Right cardiac atrium (tissue), 5 donors: ENCODE measurements around the gene RAC3. TPM values are rescaled to one million over a fixed set of nuclear protein-coding genes. Genes with fewer than 3 reads are reported as not detected.

Experiments
- ATAC-seq, 2 donors: fragments of 200-7000 bp; cut with Tn5 transposase; one replicate each; pipeline versions ENCODE4 v1.8.0 to v1.9.1; 2020; ENCODE audit warnings: moderate library complexity in 2 of 2, mild to moderate bottlenecking in 1 of 2
- DNase-seq, 3 donors: peaks; one replicate each; pipeline ENCODE4 v3.0.0-alpha.2; 2020
- H3K27ac ChIP-seq: one replicate; pipeline ENCODE4 v1.5.1; 2013; ENCODE audit warnings: mild to moderate bottlenecking, low read length, control low read depth, moderate library complexity
- H3K27me3 ChIP-seq: one replicate; pipeline ENCODE4 v1.6.1; 2013; ENCODE audit not compliant: control insufficient read depth, insufficient read depth
- H3K4me1 ChIP-seq: one replicate; pipeline ENCODE4 v1.6.1; 2013; ENCODE audit warnings: low read length; ENCODE audit not compliant: control insufficient read depth, insufficient read depth
- H3K4me3 ChIP-seq: one replicate; pipeline ENCODE4 v1.5.1; 2013; ENCODE audit warnings: low read length, control low read depth
- H3K9me3 ChIP-seq: one replicate; pipeline ENCODE4 v1.6.1; 2013; ENCODE audit warnings: low read length; ENCODE audit not compliant: control insufficient read depth
- WGBS: extraction: QIAGEN DNeasy Blood & Tissue Kit; methylation state at CpG from one replicate; pipeline ENCODE4 v1.1.7; 2013; 5-methylcytosine and 5-hydroxymethylcytosine counted together
- intact Hi-C, 4 donors: fragments of 100-400 bp; cut with DNase I; formaldehyde crosslinking; loops; one replicate each; pipeline versions ENCODE4 v1.11.0 to v1.14.0; 2022 to 2023
- polyA plus RNA-seq: library from polyadenylated mRNA; stranded (reverse); fragments of 200-250 nt; gene quantifications from one replicate; pipeline ENCODE4 v1.2.3, GENCODE V29; 2013
- total RNA-seq, 4 donors: library from RNA; stranded (reverse); fragmentation: NEBNext Ultra II Directional; extraction: Animal tissue kit (Norgen Biotek cat#: 25700); gene quantifications; one replicate each; pipeline ENCODE4 v1.2.1, GENCODE V29; 2021
- donor health status: healthy with polysubstance abuse.
- donor health status: DM: no; HTN: yes; CAD: no.
- donor health status: DM: no; HTN: no; CAD: no.
- donor health status: DM: no; HTN: yes; CAD: no; lungs with severe emphysema.
- donor health status: DM: yes; HTN: yes; CAD: no.

RAC3 gene
- total and polyA plus RNA-seq, 5 donors: 1.0 to 2.4 (median 1.6) TPM

- no peak overlapping the region for H3K4me3 ChIP-seq
- 86% methylated on average over 14 of the region's 14 CpGs for WGBS
- H3K9me3 ChIP-seq: no peaks in the 10 kb centered on the region
- no peak for ATAC-seq
- intact Hi-C loops: no loop called here
- peaks cover 6% of the 10 kb centered on the region for H3K4me1 ChIP-seq
- no peaks in the 10 kb centered on the region for H3K27me3 ChIP-seq
- no peak overlapping the region for H3K27ac ChIP-seq
- peak; percentile 10 to 57 (median 38) for DNase-seq
Observed at GRCh38 chr17:82060614-82061013, 29.1 kb downstream of the RAC3 start.

GRCh38 chr17:82061047-82061925, 29.8 kb downstream of the RAC3 start:
- Histone ChIP-seq H3K27ac (no peak overlapping the region), H3K9me3 (no peaks in the 10 kb centered on the region), H3K27me3 (no peaks in the 10 kb centered on the region), H3K4me1 (peaks cover 6% of the 10 kb centered on the region), H3K4me3 (no peak overlapping the region)
- DNase-seq: peak; percentile 9 to 43 (median 41)
- no peak for ATAC-seq
- WGBS: 86% methylated on average over 34 of the region's 34 CpGs
- intact Hi-C loops: no loop called here

- 81% methylated on average over 24 of the region's 24 CpGs for WGBS
- DNase-seq (peak; percentile 10 to 45 (median 37)), ATAC-seq (no peak)
- H3K4me1 ChIP-seq: peaks cover 6% of the 10 kb centered on the region
- no peaks in the 10 kb centered on the region for H3K9me3 ChIP-seq
- H3K27me3 ChIP-seq: no peaks in the 10 kb centered on the region
- intact Hi-C loops: no loop called here
- no peak overlapping the region for H3K4me3 ChIP-seq
- no peak overlapping the region for H3K27ac ChIP-seq
Observed at GRCh38 chr17:82062076-82062983, 30.9 kb downstream of the RAC3 start.

- intact Hi-C loops: no loop called here
- Histone ChIP-seq H3K4me1 (peaks cover 6% of the 10 kb centered on the region), H3K27ac (no peak overlapping the region), H3K27me3 (no peaks in the 10 kb centered on the region), H3K4me3 (no peak overlapping the region), H3K9me3 (no peaks in the 10 kb centered on the region)
- ATAC-seq (no peak), DNase-seq (peak in 2 of 3 donors; percentile 29 to 54)
- 86% methylated on average over 9 of the region's 9 CpGs for WGBS
Observed at GRCh38 chr17:82062984-82063368, 31.5 kb downstream of the RAC3 start.

GRCh38 chr17:82063424-82064415, 32.2 kb downstream of the RAC3 start:
- no peak for ATAC-seq
- intact Hi-C loops: no loop called here

DNA sequence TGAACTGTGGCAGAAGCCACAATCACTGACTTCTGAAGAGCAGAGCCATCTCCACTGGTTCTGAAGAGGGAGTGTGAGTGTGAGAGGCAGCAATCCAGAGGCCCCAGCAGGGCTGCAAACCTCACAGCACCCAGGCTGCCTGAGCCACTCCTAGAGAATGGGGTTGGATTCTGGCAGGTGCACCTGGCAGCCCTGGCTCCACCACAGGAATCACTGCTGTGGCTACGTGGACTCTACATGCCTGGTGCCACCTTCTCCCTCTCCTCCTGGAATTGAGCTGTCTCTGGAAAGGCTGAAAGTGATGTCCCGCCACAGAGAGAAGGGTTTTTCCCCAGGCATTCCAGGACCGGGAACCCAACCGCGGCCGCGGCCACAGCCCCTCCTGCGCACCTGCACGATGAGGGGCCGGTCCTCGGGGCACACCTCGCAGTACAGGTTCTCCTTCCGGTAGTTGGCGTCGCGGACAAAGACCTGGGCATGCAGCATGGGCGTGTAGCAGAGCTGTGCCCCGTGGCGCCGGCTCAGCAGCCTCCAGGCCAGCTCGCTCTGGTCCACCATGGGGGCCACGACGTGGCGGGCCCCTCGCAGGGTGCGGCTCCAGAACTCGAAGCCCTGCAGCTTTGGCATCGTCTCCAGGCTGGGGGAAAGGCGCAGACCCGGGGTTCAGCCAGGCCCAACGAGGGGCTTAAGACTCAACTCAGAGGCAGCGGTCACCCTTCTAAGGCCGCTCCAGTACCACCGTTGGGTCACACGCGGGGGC, 33.1 kb downstream of the RAC3 start:
- intact Hi-C loops: no loop called here
- H3K4me1 ChIP-seq: peaks cover 6% of the 10 kb centered on the region
- ATAC-seq (no peak), DNase-seq (peak; percentile 15 to 53 (median 51))
- peak overlapping the region; percentile 91 for H3K4me3 ChIP-seq
- no peaks in the 10 kb centered on the region for H3K9me3 ChIP-seq
- 41% methylated on average over 36 of the region's 36 CpGs for WGBS
- no peaks in the 10 kb centered on the region for H3K27me3 ChIP-seq
- H3K27ac ChIP-seq: no peak overlapping the region

More at GRCh38 chr17:82063424-82064415, 32.2 kb downstream of the RAC3 start:
- Histone ChIP-seq H3K27ac (no peak overlapping the region), H3K9me3 (no peaks in the 10 kb centered on the region), H3K27me3 (no peaks in the 10 kb centered on the region), H3K4me1 (peaks cover 6% of the 10 kb centered on the region), H3K4me3 (no peak overlapping the region)
- DNase-seq: peak in 2 of 3 donors; percentile 6 to 51
- 76% methylated on average over 20 of the region's 20 CpGs for WGBS

GRCh38 chr17:82065193-82065637, 33.7 kb downstream of the RAC3 start:
- peaks cover 6% of the 10 kb centered on the region for H3K4me1 ChIP-seq
- intact Hi-C loops: no loop called here
- 1% methylated on average over 47 of the region's 47 CpGs for WGBS
- H3K27me3 ChIP-seq: no peaks in the 10 kb centered on the region
- no peaks in the 10 kb centered on the region for H3K9me3 ChIP-seq
- H3K4me3 ChIP-seq: peak overlapping the region; percentile 91
- H3K27ac ChIP-seq: peak overlapping the region; percentile 10
- DNase-seq: peak; percentile 36 to 67 (median 57)
- peak; percentile 10 to 12 for ATAC-seq

DNA sequence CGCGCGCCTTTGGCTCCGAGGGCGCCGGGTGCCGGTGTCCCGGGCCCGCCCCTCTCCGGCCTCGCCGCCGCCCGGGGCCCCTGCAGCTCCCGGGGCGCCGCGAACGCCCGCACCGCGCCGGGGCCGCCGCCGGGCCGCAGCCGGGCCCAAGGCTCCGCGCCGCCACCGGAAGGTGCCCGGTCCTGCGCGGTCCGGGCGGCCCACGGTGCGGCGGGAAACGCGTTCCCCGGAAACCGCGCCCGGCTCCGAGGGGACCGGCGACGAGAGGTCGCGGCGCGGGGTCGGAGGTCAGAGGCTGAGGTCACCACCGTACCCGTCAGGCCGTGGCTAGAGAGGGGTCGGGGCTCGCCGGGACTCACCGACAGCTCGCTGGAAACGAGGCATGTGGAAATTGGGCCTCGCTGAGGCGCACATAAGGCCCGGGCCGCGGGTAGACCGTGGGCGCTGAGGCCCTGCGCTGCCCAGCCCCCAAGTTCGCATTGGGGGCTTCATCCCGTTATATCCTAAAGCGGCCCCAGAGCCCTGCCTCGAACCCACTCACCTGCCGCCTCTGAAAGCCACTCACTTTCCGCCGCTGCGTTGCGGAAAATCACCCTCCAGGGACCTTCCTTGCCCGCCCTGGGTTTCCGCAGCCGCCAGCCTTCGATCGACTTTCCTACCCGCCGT, 34.3 kb downstream of the RAC3 start, which contains the start of gene DUS1L:
Gene DUS1L, minus strand, starts transcription at position 167 of the 666 bp plus-strand sequence. CDS start 745 bp downstream, outside the sequence.
- peak within 1 kb of the TSS; percentile 73 for H3K27ac ChIP-seq
- DNase-seq (peak; percentile 64 to 88 (median 86)), ATAC-seq (peak; percentile 77 to 78)
- no peaks in the 10 kb centered on the region for H3K27me3 ChIP-seq
- H3K4me3 ChIP-seq: peak within 1 kb of the TSS; percentile 91
- no peaks in the 10 kb centered on the region for H3K9me3 ChIP-seq
- 9% methylated on average over 88 of the region's 88 CpGs for WGBS
- intact Hi-C loops: no loop called here
- H3K4me1 ChIP-seq: peaks cover 6% of the 10 kb centered on the region

- Histone ChIP-seq H3K4me1 (no peaks in the 10 kb centered on the region), H3K9me3 (no peaks in the 10 kb centered on the region), H3K27me3 (no peaks in the 10 kb centered on the region), H3K4me3 (no peak overlapping the region), H3K27ac (no peak overlapping the region)
- DNase-seq (no peak), ATAC-seq (no peak)
- intact Hi-C loops: no loop called here
Observed at GRCh38 chr17:82070611-82071010, 39.1 kb downstream of the RAC3 start.
